ENCODE measurements around the gene ZNF529.

GRCh38 chr19:36579255-36579654, 6.2 kb upstream of the ZNF529 start:
- TF ChIP-seq CTCF (IDR thresholded peaks at IDR 0.05) (no peak), EZH2 (IDR thresholded peaks at IDR 0.05; ENCODE audit: borderline replicate concordance, insufficient read depth, low read depth, low read length, poor library complexity, severe bottlenecking) (no peak)
